ENCODE data around the gene MEIS1. TPM values are rescaled to one million over a fixed set of nuclear protein-coding genes. Genes with fewer than 3 reads are reported as not detected.

Gene MEIS1
- total and polyA plus RNA-seq, 2 of the 8 experiments (the other 6 are each of a cell fraction or from before 2014, with no cell fraction given): 0.17 to 1.2 TPM

GRCh38 chr2:66515743-66516142 lies 80.8 kb downstream of the MEIS1 start:
- no peak overlapping the region for H3K9ac ChIP-seq (replicated peaks in 1 of 4; ENCODE audit: extremely low read depth in 1 of 4, low read depth in 3 of 4, low read length in 3 of 4)
- no peak overlapping the region for H2BK20ac ChIP-seq (ENCODE audit: low read length)
- DNase-seq (ENCODE audit: low read depth in 1 of 2, low spot score in 2 of 2) (no peak), FAIRE-seq (no peak)
- no peaks in the 10 kb centered on the region for H3K23me2 ChIP-seq (ENCODE audit: low read depth, low read length)
- peaks cover 0 to 6% (median 1%) of the 10 kb centered on the region in 4 experiments; a peak in 2 of 7 replicates for H3K4me1 ChIP-seq (replicated peaks in 1 of 4; ENCODE audit: control insufficient read depth in 3 of 4, insufficient read depth in 4 of 4, low read length in 3 of 4)
- no peak overlapping the region for H2AK5ac ChIP-seq (ENCODE audit: low read depth, low read length)
- no peak overlapping the region for H2BK15ac ChIP-seq (ENCODE audit: low read length)
- no peak overlapping the region for H2BK120ac ChIP-seq (replicated peaks; ENCODE audit: low read depth, low read length)
- no peak overlapping the region for H3K4ac ChIP-seq (replicated peaks; ENCODE audit: insufficient read length, low read depth, low read length)
- no peak overlapping the region for H4K5ac ChIP-seq (ENCODE audit: insufficient read length, low read depth, low read length)
- H4K91ac ChIP-seq (replicated peaks; ENCODE audit: insufficient read length, low read length): no peak overlapping the region
- H3K27ac ChIP-seq (ENCODE audit: low read depth, low read length): no peak overlapping the region
- H3K79me2 ChIP-seq (ENCODE audit: control insufficient read depth in 1 of 2, insufficient read depth in 2 of 2, low read length in 2 of 2): no peaks in the 10 kb centered on the region
- no peak overlapping the region for H2BK5ac ChIP-seq (ENCODE audit: low read depth, low read length)
- no peak overlapping the region for H3K4me2 ChIP-seq (ENCODE audit: insufficient read depth in 1 of 2, low read depth in 2 of 2, low read length in 2 of 2)
- H3K18ac ChIP-seq (ENCODE audit: extremely low read depth, low read length): no peak overlapping the region
- no peak overlapping the region for H4K8ac ChIP-seq (ENCODE audit: extremely low read depth, insufficient read depth, low read length)
- ChIA-PET CTCF (ENCODE audit: partially characterized antibody) (no interaction called here), POLR2A (ENCODE audit: partially characterized antibody) (no interaction called here)
- H3K79me1 ChIP-seq (ENCODE audit: low read depth, low read length): no peaks in the 10 kb centered on the region
- no peaks in the 10 kb centered on the region for H3K27me3 ChIP-seq (replicated peaks in 1 of 4; ENCODE audit: control insufficient read depth in 3 of 4, extremely low read depth in 1 of 4, insufficient read depth in 3 of 4, low read length in 3 of 4)
- H3K9me3 ChIP-seq (ENCODE audit: insufficient read depth in 2 of 2, low read depth in 1 of 2, low read length in 1 of 2): no peaks in the 10 kb centered on the region
- no peak overlapping the region for H3K23ac ChIP-seq (ENCODE audit: insufficient read length)
- H3K36me3 ChIP-seq (ENCODE audit: control insufficient read depth in 2 of 4, insufficient read depth in 4 of 4, low read length in 3 of 4): no peaks in the 10 kb centered on the region
- WGBS, 2 experiments (ENCODE audit: extremely low coverage in 1 of 2, insufficient coverage in 1 of 2, insufficient read length in 1 of 2, insufficient replicate concordance in 2 of 2, low coverage in 1 of 2, low lambda C conversion rate in 2 of 2, missing lambda C conversion rate in 1 of 2): 41% methylated on average over 2 of the region's 2 CpGs; no CpG with 5 or more reads in 1 of the 2 experiments
- no peak overlapping the region for H3K4me3 ChIP-seq (ENCODE audit: extremely low read depth in 1 of 4, insufficient read depth in 2 of 4, low read depth in 3 of 4, low read length in 4 of 4)
- no peak overlapping the region for H2BK12ac ChIP-seq (ENCODE audit: low read depth, low read length)
- no peak overlapping the region for H2AFZ ChIP-seq (ENCODE audit: low read length)
- TF ChIP-seq SUZ12 (IDR thresholded peaks at IDR 0.05; ENCODE audit: low read length) (no peak), CHD2 (IDR thresholded peaks at IDR 0.05; ENCODE audit: low read length) (no peak), FOSL1 (IDR thresholded peaks at IDR 0.05; ENCODE audit: insufficient read depth, low read depth, low read length) (no peak), MAFK (IDR thresholded peaks at IDR 0.05; ENCODE audit: low read depth, low read length) (no peak)
- H4K20me1 ChIP-seq (replicated peaks in 1 of 2; ENCODE audit: control insufficient read depth in 1 of 2, insufficient read depth in 2 of 2, low read length in 2 of 2): no peaks in the 10 kb centered on the region
- H3K56ac ChIP-seq (replicated peaks; ENCODE audit: insufficient read length, low read depth, low read length): no peak overlapping the region
- H3K14ac ChIP-seq (ENCODE audit: insufficient read length): no peak overlapping the region

Data from H1 (cell line).